Keratinocyte (primary cell): Measurements from ENCODE around the gene SERGEF. TPM values are rescaled to one million over a fixed set of nuclear protein-coding genes. Genes with fewer than 3 reads are reported as not detected.

Source experiments
- DNase-seq: peaks from one replicate; pipeline ENCODE4 v3.0.0-alpha.2; 2011; ENCODE audit warnings: low read depth, missing footprints, low spot score
- FAIRE-seq: peaks from 2 replicates; lab custom pipeline; 2011; peaks lifted over from hg19 to GRCh38; lab: Jason Lieb, UNC
- H2AFZ ChIP-seq: 2 replicates; pipeline ENCODE4 v1.6.0; 2012; ENCODE audit warnings: low read length, control low read depth, inconsistent platforms; ENCODE audit not compliant: control insufficient read depth
- H3K27ac ChIP-seq: 2 replicates; pipeline ENCODE4 v1.5.1; 2011; ENCODE audit warnings: low read length; ENCODE audit not compliant: control insufficient read depth, insufficient read depth
- H3K27me3 ChIP-seq: 3 replicates; pipeline ENCODE4 v1.6.0; 2011; ENCODE audit warnings: low read length; ENCODE audit not compliant: control insufficient read depth, insufficient read depth; ENCODE audit errors: extremely low read depth
- H3K36me3 ChIP-seq, 2 experiments: 2 replicates in 1 of 2; 3 replicates in 1 of 2; pipeline ENCODE4 v1.5.1; 2011; ENCODE audit warnings: low read length in 2 of 2, mild to moderate bottlenecking in 1 of 2; ENCODE audit not compliant: control insufficient read depth in 2 of 2, insufficient read depth in 2 of 2; ENCODE audit errors: extremely low read depth in 1 of 2
- H3K4me1 ChIP-seq: 3 replicates; pipeline ENCODE4 v1.5.1; 2011; ENCODE audit warnings: low read length; ENCODE audit not compliant: control insufficient read depth, insufficient read depth; ENCODE audit errors: extremely low read depth
- H3K4me2 ChIP-seq: 3 replicates; pipeline ENCODE4 v1.6.0; 2011; ENCODE audit warnings: low read depth, low read length; ENCODE audit not compliant: control insufficient read depth, insufficient read depth; ENCODE audit errors: extremely low read depth
- H3K4me3 ChIP-seq, 3 experiments: fragments of 200-600 bp in 1 of 3; sonication (generic) in 1 of 3; 2 replicates in 2 of 3; 3 replicates in 1 of 3; pipeline ENCODE4 v1.5.1; 2011 to 2016; ENCODE audit warnings: low read length in 3 of 3, mild to moderate bottlenecking in 3 of 3, control low read depth in 2 of 3, inconsistent platforms in 1 of 3, low read depth in 1 of 3, mixed read lengths in 1 of 3, mixed run types in 1 of 3, moderate library complexity in 1 of 3; ENCODE audit not compliant: control insufficient read depth in 2 of 3, insufficient read depth in 2 of 3; ENCODE audit errors: extremely low read depth in 1 of 3
- H3K79me2 ChIP-seq: 2 replicates; pipeline ENCODE4 v1.6.0; 2012; ENCODE audit warnings: low read length; ENCODE audit not compliant: control insufficient read depth, insufficient read depth
- H3K9ac ChIP-seq: 3 replicates; pipeline ENCODE4 v1.6.0; 2011; ENCODE audit warnings: low read length; ENCODE audit not compliant: control insufficient read depth, insufficient read depth; ENCODE audit errors: extremely low read depth
- H3K9me1 ChIP-seq: 3 replicates; pipeline ENCODE4 v1.6.0; 2011; ENCODE audit warnings: low read length; ENCODE audit not compliant: control insufficient read depth, insufficient read depth; ENCODE audit errors: extremely low read depth
- H3K9me3 ChIP-seq: 2 replicates; pipeline ENCODE4 v1.5.1; 2012; ENCODE audit warnings: low read depth, low read length; ENCODE audit not compliant: control insufficient read depth
- H4K20me1 ChIP-seq: 3 replicates; pipeline ENCODE4 v1.6.0; 2011; ENCODE audit warnings: low read length; ENCODE audit not compliant: control insufficient read depth, insufficient read depth; ENCODE audit errors: extremely low read depth
- EZH2 ChIP-seq: IDR thresholded peaks from one replicate; pipeline ENCODE4 v1.6.1; 2012; ENCODE audit warnings: inconsistent platforms, mild to moderate bottlenecking, low read length, moderate library complexity
- dilution Hi-C: fragments of 300-500 bp; cut with MboI; formaldehyde crosslinking; loops from one replicate; pipeline ENCODE4 v1.7.0; 2020; ENCODE audit warnings: low sequenced_read_pairs; ENCODE audit not compliant: extremely low pct_ligation_motif_present
- polyA plus RNA-seq, 5 experiments: library from polyadenylated mRNA; depleted of rRNA in 3 of 5; stranded (reverse) in 3 of 5; stranded (forward) in 1 of 5; unstranded in 1 of 5; fragments of >200 nt; gene quantifications; 1 replicate in 1 of 5; 2 replicates in 3 of 5; 3 replicates in 1 of 5; pipeline versions ENCODE4 v1.2.1 to v1.2.3, GENCODE V29; 2011 to 2012; ENCODE audit warnings: missing spikeins in 2 of 5, low read depth in 1 of 5, low replicate concordance in 1 of 5
- TF ChIP-seq, protein P1 (sequence below), 3 experiments: IDR thresholded peaks in 1 of 3; conservative IDR thresholded peaks in 1 of 3; optimal IDR thresholded peaks in 1 of 3; 2 replicates in 2 of 3; 3 replicates in 1 of 3; pipeline versions ENCODE3 to v1.5.1; 2011; ENCODE audit warnings: low read length in 3 of 3, mild to moderate bottlenecking in 3 of 3, moderate library complexity in 2 of 3, control low read depth in 1 of 3, inconsistent platforms in 1 of 3; ENCODE audit not compliant: insufficient read depth in 2 of 3; ENCODE audit errors: extremely low read depth in 1 of 3

The SERGEF gene
- polyA plus RNA-seq, 1 donor (not counting 4 experiments of a cell fraction or from before 2014, with no cell fraction given) = 15.6 TPM

DNA sequence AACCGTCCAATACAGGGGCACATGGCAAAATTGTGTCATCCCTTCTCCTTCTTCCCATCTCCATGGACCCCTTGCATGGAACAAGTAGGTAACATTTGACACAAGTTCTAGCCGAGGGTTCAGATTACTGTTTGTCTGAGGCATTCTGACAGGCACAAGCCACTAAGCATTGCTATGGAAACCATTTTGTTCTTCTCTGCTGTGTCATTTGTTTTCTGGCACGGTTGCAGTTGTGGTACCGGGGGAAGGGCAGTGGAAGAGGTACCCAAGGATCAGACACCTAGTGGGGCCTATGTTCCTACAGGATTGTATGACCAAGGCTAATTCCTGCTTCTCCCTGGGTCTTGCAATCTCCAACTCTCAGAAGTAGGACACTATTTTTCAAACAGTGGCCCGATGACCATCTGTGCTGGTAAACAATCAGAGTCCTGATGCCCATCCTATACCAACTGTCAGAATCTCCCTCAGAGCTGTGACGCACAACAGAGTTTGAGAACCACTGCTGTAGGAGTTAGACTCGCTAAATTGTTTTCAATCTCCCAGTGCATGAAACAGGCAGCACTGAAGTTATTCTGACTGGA lies 209.0 kb downstream of the SERGEF start:
- Histone ChIP-seq H3K4me2 (no peak overlapping the region), H3K9ac (no peak overlapping the region), H3K27ac (no peak overlapping the region), H3K36me3 (no peaks in the 10 kb centered on the region), H4K20me1 (no peaks in the 10 kb centered on the region), H3K27me3 (no peaks in the 10 kb centered on the region), H3K9me1 (peaks cover 3% of the 10 kb centered on the region), H3K4me3 (no peak overlapping the region), H2AFZ (no peak overlapping the region), H3K9me3 (no peaks in the 10 kb centered on the region), H3K79me2 (no peaks in the 10 kb centered on the region), H3K4me1 (peaks cover 7% of the 10 kb centered on the region)
- dilution Hi-C loops = no loop called here
- TF ChIP-seq, protein P1, sequence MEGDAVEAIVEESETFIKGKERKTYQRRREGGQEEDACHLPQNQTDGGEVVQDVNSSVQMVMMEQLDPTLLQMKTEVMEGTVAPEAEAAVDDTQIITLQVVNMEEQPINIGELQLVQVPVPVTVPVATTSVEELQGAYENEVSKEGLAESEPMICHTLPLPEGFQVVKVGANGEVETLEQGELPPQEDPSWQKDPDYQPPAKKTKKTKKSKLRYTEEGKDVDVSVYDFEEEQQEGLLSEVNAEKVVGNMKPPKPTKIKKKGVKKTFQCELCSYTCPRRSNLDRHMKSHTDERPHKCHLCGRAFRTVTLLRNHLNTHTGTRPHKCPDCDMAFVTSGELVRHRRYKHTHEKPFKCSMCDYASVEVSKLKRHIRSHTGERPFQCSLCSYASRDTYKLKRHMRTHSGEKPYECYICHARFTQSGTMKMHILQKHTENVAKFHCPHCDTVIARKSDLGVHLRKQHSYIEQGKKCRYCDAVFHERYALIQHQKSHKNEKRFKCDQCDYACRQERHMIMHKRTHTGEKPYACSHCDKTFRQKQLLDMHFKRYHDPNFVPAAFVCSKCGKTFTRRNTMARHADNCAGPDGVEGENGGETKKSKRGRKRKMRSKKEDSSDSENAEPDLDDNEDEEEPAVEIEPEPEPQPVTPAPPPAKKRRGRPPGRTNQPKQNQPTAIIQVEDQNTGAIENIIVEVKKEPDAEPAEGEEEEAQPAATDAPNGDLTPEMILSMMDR (optimal IDR thresholded peaks at IDR 0.05 in 1 of 3, IDR thresholded peaks at IDR 0.05 in 1 of 3, conservative IDR thresholded peaks at IDR 0.05 in 1 of 3; ENCODE audit: extremely low read depth in 1 of 3, insufficient read depth in 2 of 3, low read length in 3 of 3) = no peak
- no peak for TF ChIP-seq EZH2
- FAIRE-seq (no peak), DNase-seq (no peak)

- H3K9ac ChIP-seq = no peak overlapping the region
- H3K79me2 ChIP-seq = no peaks in the 10 kb centered on the region
- no peaks in the 10 kb centered on the region for H3K36me3 ChIP-seq
- no peak overlapping the region for H3K27ac ChIP-seq
- H4K20me1 ChIP-seq = no peaks in the 10 kb centered on the region
- TF ChIP-seq EZH2 = no peak
- TF ChIP-seq, protein P1 (optimal IDR thresholded peaks at IDR 0.05 in 1 of 3, IDR thresholded peaks at IDR 0.05 in 1 of 3, conservative IDR thresholded peaks at IDR 0.05 in 1 of 3; ENCODE audit: extremely low read depth in 1 of 3, insufficient read depth in 2 of 3, low read length in 3 of 3) = no peak
- dilution Hi-C loops = no loop called here
- no peaks in the 10 kb centered on the region for H3K9me3 ChIP-seq
- H3K9me1 ChIP-seq = peaks cover 6% of the 10 kb centered on the region
- peaks cover 18% of the 10 kb centered on the region for H3K4me1 ChIP-seq
- H3K4me2 ChIP-seq = no peak overlapping the region
- FAIRE-seq = no peak
- H3K27me3 ChIP-seq = no peaks in the 10 kb centered on the region
- H2AFZ ChIP-seq = no peak overlapping the region
- H3K4me3 ChIP-seq = no peak overlapping the region
- no peak for DNase-seq
Measured at GRCh38 chr11:17802491-17802890, 210.4 kb downstream of the SERGEF start.
